Heart left ventricle (tissue), 13 donors: Measurements from ENCODE around the gene ILRUN.

Experiments used
- POLR2A ChIP-seq, 2 donors: fragments of 450-650 bp; IDR thresholded peaks; one replicate each; pipeline ENCODE4 v1.6.1; 2017; ENCODE audit warnings: antibody characterized with exemption in 2 of 2, mild to moderate bottlenecking in 2 of 2, moderate library complexity in 2 of 2
- TF ChIP-seq, protein P1 (sequence below), 12 donors: fragments of 200-600 bp; sonication (generic) in 4 of 12; IDR thresholded peaks; one replicate each; pipeline versions ENCODE4 v1.5.0 to v1.8.0; 2018 to 2022; ENCODE audit warnings: antibody characterized with exemption in 12 of 12, mild to moderate bottlenecking in 5 of 12
- donor health status: ischemic (EF 13 %, LVEDD 7.1; RV severe dilation, severe dysfunction).
- donor health status: DM: no; HTN: yes; CAD: no.
- donor health status: DM: no; HTN: no; CAD: no.
- donor health status: ischemic (EF 25% LVEDD 6.9; RV normal size, moderate dysfunction).
- donor health status: ischemic (EF 25% LVEDD 5.7; RV mildly dilated, moderate dysfunction).
- donor health status: ischemic (EF 35%, LVEDD 5.7; RV mildly dilated, moderate dysfunction).
- donor health status: nonischemic (EF 11% LVEDD 7.7; RV severe dilation, severe dysfunction).
- donor health status: DM: yes; HTN: yes; CAD: no.
- donor health status: PGD.
- donor health status: ischemic (EF 29% LVEDD 5.4; RV normal size, mild dysfunction).
- donor health status: nonischemic (EF 23%, LVEDD 6.1; RV moderate dilation, normal function).

DNA sequence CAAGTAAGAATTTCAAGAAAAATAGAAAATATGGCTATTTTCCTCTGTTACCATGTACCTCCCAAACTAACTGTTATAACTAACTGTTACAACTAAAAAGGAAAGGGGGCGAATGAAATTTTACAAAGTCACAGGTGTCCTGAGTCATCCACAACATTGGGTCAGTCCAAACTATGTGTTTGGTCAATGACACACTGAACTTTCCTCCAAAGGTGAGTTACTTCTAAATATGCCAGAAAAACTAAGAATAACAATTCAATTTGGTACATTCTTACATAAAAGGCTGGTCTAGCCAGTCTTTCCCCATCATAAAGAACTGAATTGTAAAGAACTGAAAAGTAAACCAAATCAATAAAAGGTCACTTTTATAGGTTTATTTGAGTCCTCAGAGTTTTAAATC lies 44.3 kb downstream of the ILRUN start:
- TF ChIP-seq, protein P1, sequence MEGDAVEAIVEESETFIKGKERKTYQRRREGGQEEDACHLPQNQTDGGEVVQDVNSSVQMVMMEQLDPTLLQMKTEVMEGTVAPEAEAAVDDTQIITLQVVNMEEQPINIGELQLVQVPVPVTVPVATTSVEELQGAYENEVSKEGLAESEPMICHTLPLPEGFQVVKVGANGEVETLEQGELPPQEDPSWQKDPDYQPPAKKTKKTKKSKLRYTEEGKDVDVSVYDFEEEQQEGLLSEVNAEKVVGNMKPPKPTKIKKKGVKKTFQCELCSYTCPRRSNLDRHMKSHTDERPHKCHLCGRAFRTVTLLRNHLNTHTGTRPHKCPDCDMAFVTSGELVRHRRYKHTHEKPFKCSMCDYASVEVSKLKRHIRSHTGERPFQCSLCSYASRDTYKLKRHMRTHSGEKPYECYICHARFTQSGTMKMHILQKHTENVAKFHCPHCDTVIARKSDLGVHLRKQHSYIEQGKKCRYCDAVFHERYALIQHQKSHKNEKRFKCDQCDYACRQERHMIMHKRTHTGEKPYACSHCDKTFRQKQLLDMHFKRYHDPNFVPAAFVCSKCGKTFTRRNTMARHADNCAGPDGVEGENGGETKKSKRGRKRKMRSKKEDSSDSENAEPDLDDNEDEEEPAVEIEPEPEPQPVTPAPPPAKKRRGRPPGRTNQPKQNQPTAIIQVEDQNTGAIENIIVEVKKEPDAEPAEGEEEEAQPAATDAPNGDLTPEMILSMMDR (IDR thresholded peaks at IDR 0.05), result no peak
- no peak for TF ChIP-seq POLR2A (IDR thresholded peaks at IDR 0.05)
